GM23248 (cell line): Measurements from ENCODE around the gene NIPA2. TPM values are rescaled to one million over a fixed set of nuclear protein-coding genes. Genes with fewer than 3 reads are reported as not detected.
A peak's percentile ranks its signal among the peaks of the same experiment; 100 is the strongest.

Source experiments
- DNase-seq: peaks from one replicate; pipeline ENCODE4 v3.0.0-alpha.2; 2015
- H2AFZ ChIP-seq: fragments of 200-600 bp; sonication (generic); 2 replicates; pipeline ENCODE4 v1.6.1; 2016; ENCODE audit warnings: antibody characterized with exemption
- H3F3A ChIP-seq: fragments of 200-600 bp; sonication (generic); 2 replicates; pipeline ENCODE4 v1.6.1; 2016; ENCODE audit warnings: mild to moderate bottlenecking, antibody characterized with exemption, mixed run types; ENCODE audit not compliant: insufficient read depth
- H3K27ac ChIP-seq: fragments of 200-600 bp; sonication (generic); 2 replicates; pipeline ENCODE4 v1.5.1; 2016; ENCODE audit warnings: mild to moderate bottlenecking
- H3K27me3 ChIP-seq: fragments of 200-600 bp; sonication (generic); replicated peaks from 2 replicates; pipeline ENCODE4 v1.6.1; 2016; ENCODE audit warnings: mild to moderate bottlenecking; ENCODE audit not compliant: insufficient read depth
- H3K36me3 ChIP-seq: fragments of 200-600 bp; sonication (generic); 2 replicates; pipeline ENCODE4 v1.6.1; 2016; ENCODE audit warnings: low read depth, mild to moderate bottlenecking
- H3K4me1 ChIP-seq: fragments of 200-600 bp; sonication (generic); 2 replicates; pipeline ENCODE4 v1.6.1; 2016; ENCODE audit warnings: mild to moderate bottlenecking; ENCODE audit not compliant: insufficient read depth
- H3K4me2 ChIP-seq: fragments of 200-600 bp; sonication (generic); one replicate; pipeline ENCODE4 v1.6.1; 2016; ENCODE audit warnings: mild to moderate bottlenecking; ENCODE audit not compliant: unreplicated experiment
- H3K4me3 ChIP-seq: fragments of 200-600 bp; sonication (generic); 2 replicates; pipeline ENCODE4 v1.5.1; 2016; ENCODE audit warnings: mild to moderate bottlenecking
- H3K79me2 ChIP-seq: fragments of 200-600 bp; sonication (generic); 2 replicates; pipeline ENCODE4 v1.6.1; 2016; ENCODE audit warnings: mild to moderate bottlenecking; ENCODE audit not compliant: insufficient read depth
- H3K9ac ChIP-seq: fragments of 200-600 bp; sonication (generic); 2 replicates; pipeline ENCODE4 v1.6.1; 2016; ENCODE audit warnings: mild to moderate bottlenecking
- H3K9me2 ChIP-seq: fragments of 200-600 bp; sonication (generic); 2 replicates; pipeline ENCODE4 v1.6.1; 2016; ENCODE audit warnings: mixed run types, mild to moderate bottlenecking, moderate library complexity; ENCODE audit not compliant: insufficient read depth
- H3K9me3 ChIP-seq: fragments of 200-600 bp; sonication (generic); one replicate; pipeline ENCODE4 v1.6.1; 2017; ENCODE audit warnings: low read depth
- H4K20me1 ChIP-seq: fragments of 200-600 bp; sonication (generic); 2 replicates; pipeline ENCODE4 v1.6.0; 2016; ENCODE audit not compliant: insufficient read depth
- EZH2 ChIP-seq: fragments of 200-600 bp; sonication (generic); IDR thresholded peaks from 2 replicates; pipeline ENCODE4 v1.6.1; 2018; ENCODE audit warnings: antibody characterized with exemption, mild to moderate bottlenecking; ENCODE audit not compliant: insufficient read depth, poor library complexity, severe bottlenecking
- EZH2phosphoT487 ChIP-seq: fragments of 200-600 bp; sonication (generic); IDR thresholded peaks from 2 replicates; pipeline ENCODE4 v1.6.1; 2018; ENCODE audit warnings: antibody characterized with exemption, moderate library complexity, mild to moderate bottlenecking, low read depth; ENCODE audit not compliant: insufficient read depth
- WGBS, 2 experiments: methylation state at CpG; one replicate each; pipeline ENCODE4 v1.1.6; 2015 to 2017; ENCODE audit warnings: low lambda C conversion rate in 2 of 2, low coverage in 1 of 2; ENCODE audit errors: missing lambda C conversion rate in 2 of 2; 5-methylcytosine and 5-hydroxymethylcytosine counted together
- in situ Hi-C: fragments of 300-500 bp; cut with MboI; formaldehyde crosslinking; loops from 2 replicates; pipeline ENCODE4 v1.15.0; 2020
- polyA plus RNA-seq: library from polyadenylated mRNA; unstranded; fragments of >200 nt; fragmentation: Nextera tagmentation; extraction: Ambion mirVana; gene quantifications from 2 replicates; pipeline ENCODE4 v1.2.1, GENCODE V29; 2016
- total RNA-seq: library from RNA; depleted of rRNA; stranded (reverse); fragments of >200 nt; shearing (Covaris generic); gene quantifications from 2 replicates; pipeline ENCODE4 v1.2.3, GENCODE V29; 2014

The NIPA2 gene
- total and polyA plus RNA-seq, 2 experiments from 2014 or later = 74.9 to 100 TPM

- H3K36me3 ChIP-seq = no peaks in the 10 kb centered on the region
- no peaks in the 10 kb centered on the region for H4K20me1 ChIP-seq
- in situ Hi-C loops = no loop called here
- no peaks in the 10 kb centered on the region for H3K4me1 ChIP-seq
- H3K9ac ChIP-seq = no peak overlapping the region
- H3K79me2 ChIP-seq = no peaks in the 10 kb centered on the region
- 35 to 59% methylated on average over 1 of the region's 1 CpG for WGBS, 2 experiments
- no peaks in the 10 kb centered on the region for H3K27me3 ChIP-seq
- DNase-seq = no peak
- TF ChIP-seq EZH2 = no peak
- no peak for TF ChIP-seq EZH2phosphoT487
- H3K9me2 ChIP-seq = no peaks in the 10 kb centered on the region
- no peaks in the 10 kb centered on the region for H3K9me3 ChIP-seq
- H3K4me3 ChIP-seq = no peak overlapping the region
- no peak overlapping the region for H3K4me2 ChIP-seq
- H3F3A ChIP-seq = no peaks in the 10 kb centered on the region
- no peak overlapping the region for H2AFZ ChIP-seq
- H3K27ac ChIP-seq = no peak overlapping the region
Observed at GRCh38 chr15:22827125-22827524, 11.3 kb upstream of the NIPA2 start.

- Histone ChIP-seq H3K79me2 (no peaks in the 10 kb centered on the region), H2AFZ (no peak overlapping the region), H3F3A (no peaks in the 10 kb centered on the region), H3K9me3 (no peaks in the 10 kb centered on the region), H3K9me2 (no peaks in the 10 kb centered on the region), H3K4me1 (no peaks in the 10 kb centered on the region), H3K4me2 (no peak overlapping the region), H3K9ac (no peak overlapping the region), H3K27me3 (no peaks in the 10 kb centered on the region), H3K36me3 (no peaks in the 10 kb centered on the region), H3K27ac (no peak overlapping the region), H4K20me1 (no peaks in the 10 kb centered on the region), H3K4me3 (no peak overlapping the region)
- WGBS, 2 experiments = 50 to 57% methylated on average over 1 of the region's 1 CpG
- peak; percentile 4 for DNase-seq
- in situ Hi-C loops = no loop called here
- TF ChIP-seq EZH2 (no peak), EZH2phosphoT487 (no peak)
Observed at GRCh38 chr15:22831473-22831872, 7.0 kb upstream of the NIPA2 start.

GRCh38 chr15:22839046-22839695 lies 705 bp downstream of the NIPA2 start:
- Histone ChIP-seq H3K4me1 (peaks cover 9% of the 10 kb centered on the region), H3K27me3 (no peaks in the 10 kb centered on the region), H3K9me2 (no peaks in the 10 kb centered on the region), H3K9ac (peak overlapping the region; percentile 89), H3K79me2 (peaks cover 52% of the 10 kb centered on the region), H3K36me3 (no peaks in the 10 kb centered on the region), H4K20me1 (no peaks in the 10 kb centered on the region), H3K27ac (peak overlapping the region; percentile 86), H3K4me3 (peak overlapping the region; percentile 82), H3K4me2 (peak overlapping the region; percentile 100), H2AFZ (peak overlapping the region; percentile 76), H3F3A (peaks cover 10% of the 10 kb centered on the region; the same call in 1 of the 2 replicates), H3K9me3 (no peaks in the 10 kb centered on the region)
- peak; percentile 48 for DNase-seq
- WGBS, 2 experiments = 1 to 2% methylated on average over 16 of the region's 16 CpGs
- TF ChIP-seq EZH2 (no peak), EZH2phosphoT487 (no peak)
- in situ Hi-C loops = no loop called here

GRCh38 chr15:22844421-22845288 lies 6.2 kb downstream of the NIPA2 start:
- no peak overlapping the region for H2AFZ ChIP-seq
- peaks cover 14% of the 10 kb centered on the region; the same call in 1 of the 2 replicates for H3F3A ChIP-seq
- no peaks in the 10 kb centered on the region for H3K27me3 ChIP-seq
- no peaks in the 10 kb centered on the region for H4K20me1 ChIP-seq
- H3K4me3 ChIP-seq = no peak overlapping the region
- H3K4me1 ChIP-seq = peaks cover 13% of the 10 kb centered on the region
- in situ Hi-C loops = no loop called here
- H3K9me3 ChIP-seq = no peaks in the 10 kb centered on the region
- no peak for TF ChIP-seq EZH2phosphoT487
- TF ChIP-seq EZH2 = no peak
- H3K9me2 ChIP-seq = no peaks in the 10 kb centered on the region
- no peak overlapping the region for H3K4me2 ChIP-seq
- H3K9ac ChIP-seq = peak overlapping the region; percentile 31; the same call in 1 of the 2 replicates
- no peak for DNase-seq
- peaks cover 100% of the 10 kb centered on the region for H3K79me2 ChIP-seq
- no peak overlapping the region for H3K27ac ChIP-seq
- WGBS, 2 experiments = 93 to 94% methylated on average over 19 of the region's 19 CpGs
- no peaks in the 10 kb centered on the region; the same call in 1 of the 2 replicates for H3K36me3 ChIP-seq
